NCI-H748 (cell line): ENCODE results near the gene WDFY1.
"Not testable (repeated sequence)": the region's sequence is repeated elsewhere in the genome, so short reads cannot be mapped to it uniquely, and the experiment has no call there.

Experiments used
- DNase-seq: peaks from one replicate; lab custom pipeline; 2025; ENCODE audit not compliant: unreplicated experiment; lab: John Stamatoyannopoulos, UW

Gene WDFY1

GRCh38 chr2:223897669-223898330 is 47.3 kb downstream of the WDFY1 start:
- no peak for DNase-seq

- DNase-seq: no peak
Measured at GRCh38 chr2:223896833-223897311, 48.3 kb downstream of the WDFY1 start.

DNA sequence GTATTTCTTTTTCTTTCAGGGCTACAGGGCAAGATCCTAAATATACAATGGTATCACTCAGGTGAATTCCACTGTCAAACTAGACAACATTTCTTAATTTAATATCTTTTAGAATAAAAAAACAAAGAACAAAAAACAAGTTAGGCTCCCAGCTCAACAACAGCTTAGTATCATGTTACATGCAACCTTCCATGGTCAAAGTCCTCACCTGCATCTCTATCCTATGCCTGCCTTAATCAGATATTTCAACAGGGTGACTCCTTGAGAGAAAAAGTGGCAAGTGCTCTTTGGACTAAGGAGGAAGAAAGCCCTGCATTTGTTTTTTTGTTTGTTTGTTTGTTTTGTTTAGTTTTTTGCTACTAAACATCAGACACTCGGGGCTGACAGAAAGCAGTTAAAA is 50.2 kb downstream of the WDFY1 start:
- DNase-seq: no peak

- no peak for DNase-seq
Measured at GRCh38 chr2:223894009-223894408, 51.1 kb downstream of the WDFY1 start.

DNA sequence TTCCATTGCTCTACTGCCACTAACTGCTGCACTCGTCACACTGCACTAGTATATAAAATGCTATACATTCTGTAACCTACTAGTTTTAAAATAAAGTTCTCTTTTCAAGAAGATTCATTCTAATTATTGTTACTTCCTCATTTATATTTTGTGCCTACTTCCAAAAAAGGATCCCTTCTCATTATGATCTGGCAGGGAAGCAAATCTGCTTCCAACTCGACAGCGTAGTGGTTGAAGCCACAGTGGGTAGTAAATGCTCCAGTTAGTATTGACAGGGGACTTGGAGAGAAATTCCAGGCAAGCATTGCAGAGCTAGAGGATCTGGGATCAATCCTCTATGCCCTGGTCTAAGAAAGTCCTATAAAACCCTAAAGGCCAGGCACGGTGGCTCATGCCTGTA is 54.4 kb downstream of the WDFY1 start:
- no peak for DNase-seq

DNA sequence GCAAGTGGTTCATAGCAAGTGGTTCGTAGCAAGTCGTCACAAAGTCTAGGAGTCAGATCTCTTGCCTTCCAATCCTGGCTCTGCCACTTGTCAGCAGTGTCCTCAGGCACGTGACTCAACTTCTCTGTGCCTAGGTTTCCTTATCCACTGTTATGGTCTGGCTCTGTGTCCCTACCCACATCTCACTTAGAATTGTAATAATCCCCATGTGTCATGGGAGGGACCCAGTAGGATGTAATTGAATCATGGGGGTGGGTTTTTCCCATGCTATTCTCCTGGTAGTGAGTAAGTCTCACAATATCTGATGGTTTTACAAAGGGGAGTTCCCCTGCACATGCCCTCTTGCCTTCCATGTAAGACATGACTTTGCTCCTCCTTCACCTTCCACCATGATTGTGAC is 55.9 kb downstream of the WDFY1 start:
- DNase-seq: no peak

GRCh38 chr2:223888251-223888650 is 56.9 kb downstream of the WDFY1 start:
- no peak for DNase-seq

DNA sequence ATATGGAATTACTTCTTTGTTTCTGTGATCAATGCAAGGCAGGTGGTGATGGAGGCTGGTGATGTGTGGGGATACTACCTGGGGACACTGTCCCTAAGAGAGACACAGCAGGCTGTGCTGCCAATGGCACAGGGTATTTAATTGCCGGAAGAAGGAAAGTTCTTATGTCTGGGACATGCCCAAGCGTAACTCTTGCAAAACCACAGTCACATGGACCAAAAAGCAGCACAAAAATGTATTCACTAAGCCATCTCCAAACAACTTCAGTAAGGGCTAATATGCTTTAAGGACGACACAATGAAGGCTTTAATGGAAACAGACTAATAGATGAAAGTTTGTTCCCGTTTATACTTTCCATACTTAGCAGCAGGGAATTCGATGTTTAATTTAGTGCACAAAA is 58.0 kb downstream of the WDFY1 start:
- DNase-seq: no peak

DNA sequence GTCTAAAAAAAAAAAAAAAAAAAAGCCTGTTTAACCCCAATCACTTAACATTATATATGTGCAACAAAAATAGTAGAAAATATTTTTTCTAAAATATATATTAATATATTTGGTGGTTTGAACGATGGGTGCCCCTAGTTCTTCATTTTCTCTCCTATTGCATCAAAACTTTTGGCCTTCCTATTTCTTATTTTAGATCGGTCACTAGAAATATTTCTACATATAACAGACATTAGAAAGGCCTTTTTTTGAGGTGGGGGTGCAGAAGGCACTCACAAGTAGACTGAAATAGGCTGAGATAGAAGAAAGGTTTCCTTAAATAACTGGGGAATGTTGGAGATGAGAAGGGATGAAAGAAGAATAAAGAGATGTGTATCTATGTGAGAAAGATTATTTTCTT is 58.4 kb downstream of the WDFY1 start:
- no peak for DNase-seq

DNA sequence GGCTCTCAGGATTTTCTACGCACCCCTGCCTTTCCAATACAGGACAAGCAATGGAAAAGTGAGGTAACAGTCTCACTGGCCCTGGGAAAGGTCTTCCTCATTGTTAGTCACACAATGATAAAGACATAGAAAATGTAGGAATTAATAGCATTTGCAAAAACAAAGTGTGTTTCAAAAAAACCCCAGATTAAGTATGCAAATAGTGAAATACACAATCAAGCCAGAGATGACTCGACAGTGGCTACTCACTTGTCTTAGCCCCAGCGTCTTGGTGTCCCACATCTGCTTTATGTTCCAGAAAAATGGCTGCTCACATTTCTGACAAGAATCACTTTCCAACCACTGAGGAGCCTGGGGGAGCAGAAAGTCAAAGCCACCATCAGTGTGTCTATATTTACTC is 60.7 kb downstream of the WDFY1 start:
- DNase-seq: no peak

DNA sequence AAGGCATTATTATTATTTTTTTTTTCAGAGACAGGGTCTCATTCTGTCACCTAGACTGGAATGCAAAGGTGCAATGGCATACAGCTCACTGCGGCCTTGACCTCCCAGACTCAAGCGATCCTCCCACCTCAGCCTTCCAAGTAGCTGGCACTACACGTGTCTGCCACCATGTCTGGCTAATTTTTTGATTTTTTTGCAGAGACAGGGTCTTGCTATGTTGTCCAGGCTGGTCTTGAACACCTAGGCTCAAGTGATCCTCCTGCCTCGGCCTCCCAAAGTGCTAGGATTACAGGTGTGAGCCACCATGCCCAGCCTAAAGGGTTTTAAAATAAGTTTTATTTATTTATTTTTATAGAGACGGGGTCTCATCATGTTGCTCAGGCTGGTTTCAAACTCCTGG is 62.4 kb downstream of the WDFY1 start:
- no peak for DNase-seq

GRCh38 chr2:223880796-223881195 is 64.3 kb downstream of the WDFY1 start:
- DNase-seq: no peak

DNA sequence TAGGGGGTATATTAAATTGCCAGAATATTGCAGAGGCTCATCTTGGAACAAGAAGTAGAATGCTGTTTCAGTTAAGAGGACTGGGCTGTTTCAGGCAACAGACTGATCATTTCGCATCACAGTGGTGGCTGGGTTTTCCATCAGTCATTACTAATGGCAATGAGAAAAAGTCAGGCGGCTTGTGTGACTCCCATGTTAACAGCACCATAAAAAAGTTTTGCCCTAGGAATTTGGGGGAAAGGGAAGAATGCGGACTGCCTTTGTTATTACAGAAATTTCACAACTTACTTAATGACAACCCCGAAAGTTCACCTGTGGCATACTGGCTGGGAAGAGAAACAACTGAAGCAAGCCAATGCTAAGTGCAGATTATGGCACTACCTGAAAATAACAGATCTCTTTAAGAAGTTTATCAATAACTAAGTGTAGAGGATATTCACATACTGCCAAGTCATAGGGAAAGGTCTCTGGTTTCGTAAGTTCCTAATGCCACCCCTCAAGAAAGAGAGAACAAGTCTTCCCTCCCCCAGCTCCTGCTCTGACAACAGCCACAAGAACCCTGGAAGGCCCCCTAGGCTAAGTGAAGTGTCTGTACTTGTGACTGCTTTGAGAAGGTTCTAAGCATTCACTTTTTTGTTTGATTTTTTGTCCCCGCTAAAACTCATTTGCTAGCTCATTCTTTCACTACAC is 67.3 kb downstream of the WDFY1 start:
- no peak for DNase-seq

- no peak for DNase-seq
Measured at GRCh38 chr2:223873672-223874071, 71.5 kb downstream of the WDFY1 start.

DNA sequence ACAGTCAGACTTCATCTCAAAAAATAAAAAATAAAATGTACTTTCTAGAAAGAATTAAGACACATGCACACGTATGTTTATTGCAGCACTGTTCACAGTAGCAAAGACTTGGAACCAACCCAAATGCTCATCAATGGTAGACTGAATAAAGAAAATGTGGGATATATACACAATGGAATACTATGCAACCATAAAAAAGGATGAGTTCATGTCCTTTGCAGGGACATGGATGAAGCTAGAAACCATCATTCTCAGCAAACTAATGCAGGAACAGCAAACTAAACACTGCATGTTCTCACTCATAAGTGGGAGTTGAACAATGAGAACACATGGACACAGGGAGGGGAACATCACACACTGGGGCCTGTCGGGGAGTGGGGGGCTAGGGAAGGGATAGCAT is 72.4 kb downstream of the WDFY1 start:
- DNase-seq: not testable (repeated sequence)

GRCh38 chr2:223871661-223872060 is 73.5 kb downstream of the WDFY1 start:
- DNase-seq: not testable (repeated sequence)

DNA sequence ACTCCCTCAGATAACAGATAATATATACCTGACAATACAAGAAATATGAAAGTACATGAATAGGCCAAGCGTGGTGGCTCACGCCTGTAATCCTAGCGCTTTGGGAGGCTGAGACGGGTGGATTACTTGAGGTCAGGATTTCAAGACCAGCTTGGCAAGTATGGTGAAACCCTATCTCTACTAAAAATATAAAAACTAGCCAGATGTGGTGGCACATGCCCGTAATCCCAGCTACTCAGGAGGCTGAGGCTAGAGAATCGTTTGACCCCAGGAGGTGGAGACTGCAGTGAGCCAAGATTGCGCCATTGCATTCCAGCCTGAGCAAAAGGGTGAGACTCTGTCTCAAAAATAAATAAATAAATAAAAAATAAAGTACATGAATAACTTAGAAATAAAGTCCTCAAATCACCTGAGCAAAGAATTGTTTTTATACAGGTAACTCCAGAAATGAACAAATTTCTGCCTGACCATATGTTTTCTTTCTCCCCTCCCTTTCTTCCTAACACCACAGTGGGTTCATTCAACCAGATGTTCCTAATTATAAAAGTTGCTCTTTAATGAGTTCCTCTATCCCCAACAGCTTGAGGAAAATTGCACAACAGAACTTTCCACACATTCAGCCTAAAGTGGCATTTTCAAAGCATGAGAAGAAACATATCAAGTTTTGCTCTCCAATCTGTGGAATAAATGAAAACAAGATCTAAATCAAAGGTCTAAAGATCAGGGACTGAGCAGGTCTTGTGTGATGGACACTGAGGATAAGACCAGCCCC is 74.1 kb downstream of the WDFY1 start:
- no peak for DNase-seq

DNA sequence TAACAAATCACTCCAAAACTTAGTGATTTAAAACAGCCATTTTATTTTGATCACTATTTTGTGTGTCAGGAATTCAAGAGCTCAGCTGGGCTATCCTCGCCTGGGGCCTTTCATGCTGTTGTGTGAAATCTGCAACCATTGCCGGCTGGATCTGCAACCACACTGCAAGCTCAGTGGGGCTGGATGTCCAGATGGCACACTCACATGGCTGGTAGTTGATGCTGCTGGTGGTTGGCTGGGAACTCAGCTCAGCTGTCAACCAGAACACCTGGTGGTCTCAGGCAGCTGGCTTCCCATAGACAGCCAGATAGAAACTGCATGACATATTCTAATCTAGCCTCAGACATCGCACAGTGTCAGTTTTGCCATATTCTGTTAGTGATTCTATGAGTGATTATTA is 77.1 kb downstream of the WDFY1 start:
- no peak for DNase-seq

GRCh38 chr2:223865907-223866508 is 79.1 kb downstream of the WDFY1 start:
- DNase-seq: no peak

DNA sequence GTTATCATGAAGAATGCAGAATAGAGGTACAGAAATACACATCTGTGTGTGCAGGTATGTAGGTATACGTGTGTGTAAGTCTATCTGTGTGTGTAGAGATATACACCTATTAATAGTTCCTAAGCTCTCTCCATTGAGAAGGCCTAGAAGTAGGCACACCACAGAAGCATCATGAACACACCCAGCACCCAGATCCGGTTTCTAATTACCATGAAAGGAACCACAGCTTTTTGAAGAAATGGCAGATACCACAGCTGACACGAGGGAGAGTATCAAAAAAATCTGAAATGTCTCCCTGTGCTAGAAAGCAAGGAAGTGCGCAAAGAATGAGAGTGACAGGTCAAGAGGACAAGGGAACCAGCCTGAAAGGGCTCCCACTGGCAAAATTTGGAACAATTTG is 80.0 kb downstream of the WDFY1 start:
- DNase-seq: no peak

DNA sequence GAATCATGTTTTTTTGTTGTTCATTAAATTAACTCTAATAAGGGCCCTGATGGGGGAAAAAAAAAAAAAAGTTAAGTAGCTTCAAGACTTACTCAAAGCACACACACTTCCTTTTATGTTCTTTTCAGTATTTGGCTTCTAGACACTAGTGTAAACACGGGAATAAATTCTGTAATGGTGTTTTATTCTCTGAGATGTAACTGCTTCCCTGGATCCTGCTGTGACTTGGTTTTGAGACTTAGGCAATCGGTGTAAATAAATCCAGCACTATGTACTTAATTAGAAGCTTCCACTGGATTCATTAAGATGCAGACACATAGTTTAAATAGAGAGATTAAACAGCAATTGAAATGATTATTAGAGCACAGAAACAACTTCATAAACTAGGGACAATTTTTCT is 81.6 kb downstream of the WDFY1 start:
- no peak for DNase-seq
